Sigmoid colon (tissue), 7 donors: Measurements from ENCODE around the gene UBE2G1. TPM values are rescaled to one million over a fixed set of nuclear protein-coding genes. Genes with fewer than 3 reads are reported as not detected.

ENCODE experiments used
- DNase-seq: peaks from one replicate; pipeline ENCODE4 v3.0.0-alpha.2; 2019
- H3K27ac ChIP-seq, 4 donors: fragments of 200-600 bp; sonication (generic); one replicate each; pipeline ENCODE4 v1.5.1; 2016 to 2019; ENCODE audit warnings: mild to moderate bottlenecking in 1 of 4
- H3K27me3 ChIP-seq, 3 donors: fragments of 200-600 bp; sonication (generic); one replicate each; pipeline ENCODE4 v1.5.1; 2019; ENCODE audit warnings: mild to moderate bottlenecking in 1 of 3
- H3K36me3 ChIP-seq, 4 donors: fragments of 200-600 bp; sonication (generic); one replicate each; pipeline ENCODE4 v1.5.1; 2016 to 2019
- H3K4me1 ChIP-seq, 4 donors: fragments of 200-600 bp; sonication (generic); one replicate each; pipeline ENCODE4 v1.5.1; 2017 to 2019
- H3K4me3 ChIP-seq, 4 donors: fragments of 200-600 bp; sonication (generic); one replicate each; pipeline ENCODE4 v1.5.1; 2017 to 2019; ENCODE audit warnings: mild to moderate bottlenecking in 2 of 4, moderate library complexity in 1 of 4
- H3K9me3 ChIP-seq, 4 donors: fragments of 200-600 bp in 3 of 4; sonication (generic) in 3 of 4; one replicate each; pipeline versions ENCODE4 v1.5.1 to v1.6.1; 2013 to 2019
- CTCF ChIP-seq, 4 experiments: fragments of 450-650 bp in 3 of 4; fragments of 200-600 bp in 1 of 4; IDR thresholded peaks; one replicate each; pipeline ENCODE4 v1.5.1; 2016 to 2019; ENCODE audit warnings: antibody characterized with exemption in 4 of 4, mild to moderate bottlenecking in 3 of 4, moderate library complexity in 2 of 4
- EP300 ChIP-seq, 4 donors: sonication (generic); formaldehyde crosslinking; IDR thresholded peaks; one replicate each; pipeline ENCODE4 v1.6.1; 2017; ENCODE audit warnings: antibody characterized with exemption in 4 of 4
- POLR2A ChIP-seq, 2 donors: fragments of 450-650 bp; IDR thresholded peaks; one replicate each; pipeline ENCODE4 v1.6.1; 2016; ENCODE audit warnings: antibody characterized with exemption in 2 of 2, mild to moderate bottlenecking in 2 of 2, moderate library complexity in 2 of 2
- POLR2AphosphoS5 ChIP-seq, 4 donors: sonication (generic); formaldehyde crosslinking; IDR thresholded peaks; one replicate each; pipeline ENCODE4 v1.6.1; 2017; ENCODE audit warnings: antibody characterized with exemption in 4 of 4
- WGBS, 2 donors: extraction: QIAGEN DNeasy Blood & Tissue Kit; methylation state at CpG; one replicate each; pipeline ENCODE4 v1.1.7; 2013; 5-methylcytosine and 5-hydroxymethylcytosine counted together
- intact Hi-C: fragments of 100-400 bp; cut with DNase I; formaldehyde crosslinking; loops from one replicate; pipeline ENCODE4 v1.15.1; 2023
- polyA plus RNA-seq, 3 donors: library from polyadenylated mRNA; stranded (reverse); fragments of 200-250 nt; gene quantifications; one replicate each; pipeline ENCODE4 v1.2.3, GENCODE V29; 2013
- total RNA-seq, 4 donors: library from RNA; depleted of rRNA; stranded (reverse); fragments of >200 nt; gene quantifications; one replicate each; pipeline ENCODE4 v1.1.0, GENCODE V29; 2016
- donor health status: healthy with polysubstance abuse.
- donor health status: Bipolar disorder and iron deficiency.
- donor health status: healthy.

The UBE2G1 gene
- total and polyA plus RNA-seq, 7 donors = 20.5 to 111 (median 83.2) TPM

- Histone ChIP-seq H3K36me3 (no peaks in the 10 kb centered on the region), H3K27ac (no peak overlapping the region), H3K4me3 (no peak overlapping the region), H3K9me3 (no peaks in the 10 kb centered on the region), H3K27me3 (no peaks in the 10 kb centered on the region), H3K4me1 (no peaks in the 10 kb centered on the region)
- no peak for DNase-seq
- 81 to 84% methylated on average over 6 of the region's 6 CpGs for WGBS, 2 donors
- TF ChIP-seq POLR2AphosphoS5 (IDR thresholded peaks at IDR 0.05) (no peak), CTCF (IDR thresholded peaks at IDR 0.05) (no peak), POLR2A (IDR thresholded peaks at IDR 0.05) (no peak), EP300 (IDR thresholded peaks at IDR 0.05) (no peak)
- intact Hi-C loops = no loop called here
Measured at GRCh38 chr17:4397840-4398239, 31.4 kb upstream of the UBE2G1 start.

GRCh38 chr17:4395111-4395478 is 28.6 kb upstream of the UBE2G1 start:
- Histone ChIP-seq H3K36me3 (no peaks in the 10 kb centered on the region), H3K4me3 (no peak overlapping the region), H3K27me3 (no peaks in the 10 kb centered on the region), H3K4me1 (no peaks in the 10 kb centered on the region), H3K27ac (no peak overlapping the region), H3K9me3 (no peaks in the 10 kb centered on the region)
- 86 to 92% methylated on average over 3 of the region's 3 CpGs for WGBS, 2 donors
- intact Hi-C loops = no loop called here
- DNase-seq = no peak
- no peak for TF ChIP-seq EP300 (IDR thresholded peaks at IDR 0.05)
- no peak for TF ChIP-seq POLR2AphosphoS5 (IDR thresholded peaks at IDR 0.05)
- TF ChIP-seq CTCF (IDR thresholded peaks at IDR 0.05) = no peak
- TF ChIP-seq POLR2A (IDR thresholded peaks at IDR 0.05) = no peak

GRCh38 chr17:4394208-4395110 is 28.0 kb upstream of the UBE2G1 start:
- intact Hi-C loops = no loop called here
- Histone ChIP-seq H3K4me1 (no peaks in the 10 kb centered on the region), H3K27ac (no peak overlapping the region), H3K36me3 (no peaks in the 10 kb centered on the region), H3K4me3 (no peak overlapping the region), H3K9me3 (no peaks in the 10 kb centered on the region), H3K27me3 (no peaks in the 10 kb centered on the region)
- TF ChIP-seq POLR2AphosphoS5 (IDR thresholded peaks at IDR 0.05) = no peak
- TF ChIP-seq EP300 (IDR thresholded peaks at IDR 0.05) = no peak
- no peak for TF ChIP-seq POLR2A (IDR thresholded peaks at IDR 0.05)
- no peak for TF ChIP-seq CTCF (IDR thresholded peaks at IDR 0.05)
- WGBS, 2 donors = 93% methylated on average over 5 of the region's 5 CpGs
- DNase-seq = no peak

- 83% methylated on average over 7 of the region's 7 CpGs for WGBS, 2 donors
- H3K27ac ChIP-seq = no peak overlapping the region
- H3K4me1 ChIP-seq = no peaks in the 10 kb centered on the region
- H3K36me3 ChIP-seq = no peaks in the 10 kb centered on the region
- no peaks in the 10 kb centered on the region for H3K9me3 ChIP-seq
- no peak for TF ChIP-seq POLR2AphosphoS5 (IDR thresholded peaks at IDR 0.05)
- TF ChIP-seq EP300 (IDR thresholded peaks at IDR 0.05) = no peak
- TF ChIP-seq CTCF (IDR thresholded peaks at IDR 0.05) = no peak
- no peak for TF ChIP-seq POLR2A (IDR thresholded peaks at IDR 0.05)
- no peak for DNase-seq
- H3K27me3 ChIP-seq = no peaks in the 10 kb centered on the region
- intact Hi-C loops = no loop called here
- no peak overlapping the region for H3K4me3 ChIP-seq
Measured at GRCh38 chr17:4393806-4394205, 27.3 kb upstream of the UBE2G1 start.
